GM04504 (cell line): ENCODE results near the gene INPP4B.
"Not testable (repeated sequence)": the region's sequence is repeated elsewhere in the genome, so short reads cannot be mapped to it uniquely, and the experiment has no call there.

Source experiments
- DNase-seq: peaks from one replicate; pipeline ENCODE4 v3.0.0-alpha.2; 2012; ENCODE audit warnings: low read depth

Gene INPP4B

DNA sequence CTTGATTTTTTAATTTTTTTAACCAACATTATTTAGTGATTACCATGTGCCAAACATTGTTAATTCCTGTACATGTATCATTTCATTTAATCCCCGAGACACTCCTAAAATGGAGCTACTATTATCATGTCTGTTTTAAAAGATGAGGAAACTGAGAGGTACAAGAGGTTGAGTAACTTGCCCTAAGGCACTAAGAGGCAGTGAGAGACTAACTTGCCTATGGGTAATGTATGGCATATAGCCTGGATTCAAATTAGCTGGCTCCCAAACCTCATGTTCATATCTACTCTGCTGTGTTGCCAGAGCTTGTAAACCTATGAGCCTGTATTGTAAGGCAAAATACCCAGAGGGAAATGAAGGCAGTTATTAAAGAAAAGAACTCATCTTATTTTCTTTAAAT lies 766.1 kb downstream of the INPP4B start:
- no peak for DNase-seq

DNA sequence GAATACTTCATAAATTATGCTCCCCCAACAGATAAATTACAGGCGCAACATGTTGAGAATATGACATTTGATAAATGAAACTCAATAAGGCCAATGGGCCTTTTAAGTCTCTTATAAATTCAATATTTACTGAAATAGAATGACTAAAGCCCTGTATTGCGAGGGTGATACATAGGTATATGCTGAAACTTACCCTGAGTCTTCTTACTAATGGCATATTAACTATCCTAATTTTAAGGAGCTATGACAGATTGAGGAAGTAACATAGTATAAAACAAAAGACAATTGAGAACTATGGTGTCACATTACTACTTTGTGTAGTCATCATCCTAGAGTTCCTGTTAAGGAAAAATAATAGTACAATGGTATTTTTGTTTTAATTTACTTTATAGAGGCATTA lies 769.1 kb downstream of the INPP4B start:
- DNase-seq, result no peak

DNA sequence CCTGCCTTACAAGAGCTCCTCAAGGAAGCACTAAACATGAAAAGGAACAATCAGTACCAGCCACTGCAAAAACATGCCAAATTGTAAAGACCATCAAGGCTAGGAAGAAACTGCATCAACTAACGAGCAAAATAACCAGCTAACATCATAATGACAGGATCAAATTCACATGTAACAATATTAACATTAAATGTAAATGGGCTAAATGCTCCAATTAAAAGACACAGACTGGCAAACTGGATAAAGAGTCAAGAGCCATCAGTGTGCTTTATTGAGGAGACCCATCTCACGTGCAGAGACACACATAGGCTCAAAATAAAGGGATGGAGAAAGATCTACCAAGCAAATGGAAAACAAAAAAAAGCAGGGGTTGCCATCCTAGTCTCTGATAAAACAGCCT lies 777.8 kb downstream of the INPP4B start:
- DNase-seq, result not testable (repeated sequence)

DNA sequence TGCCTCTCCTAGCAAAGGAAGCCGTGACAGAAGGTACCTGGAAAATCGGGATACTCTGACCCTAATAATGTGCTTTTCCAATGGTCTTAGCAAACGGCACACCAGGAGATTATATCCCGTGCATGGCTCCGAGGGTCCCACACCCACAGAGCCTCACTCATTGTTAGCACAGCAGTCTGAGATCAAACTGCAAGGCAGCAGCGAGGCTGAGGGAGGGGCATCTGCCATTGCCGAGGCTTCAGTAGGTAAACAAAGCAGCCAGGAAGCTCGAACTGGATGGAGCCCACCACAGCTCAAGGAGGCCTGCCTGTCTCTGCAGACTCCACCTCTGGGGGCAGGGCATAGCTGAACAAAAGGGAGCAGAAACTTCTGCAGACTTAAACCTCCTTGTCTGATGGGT lies 779.5 kb downstream of the INPP4B start:
- not testable (repeated sequence) for DNase-seq

DNA sequence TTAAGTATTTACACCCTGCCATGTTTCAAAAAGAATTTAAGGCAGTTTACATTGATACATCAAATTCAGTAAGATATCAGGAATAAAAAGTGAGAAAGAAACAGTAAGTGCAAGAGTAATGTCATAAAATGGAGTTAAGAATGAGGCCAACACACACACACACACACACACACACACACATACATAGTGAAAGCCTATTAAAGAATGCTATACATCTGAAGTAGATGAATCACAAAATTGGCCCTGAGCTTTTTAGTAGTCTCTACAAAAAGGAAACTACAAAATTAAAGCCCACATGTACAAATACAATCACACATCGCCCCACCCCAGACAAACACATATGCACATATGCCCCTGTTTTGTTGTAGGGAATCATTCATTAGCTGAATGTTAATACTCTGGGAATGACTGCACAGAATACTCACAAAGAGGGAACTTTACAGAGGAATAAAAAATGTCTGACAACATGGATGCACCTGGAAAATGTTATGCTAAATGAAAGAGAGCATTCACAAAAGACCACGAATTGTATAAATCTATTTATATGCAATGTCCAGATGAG lies 780.9 kb downstream of the INPP4B start:
- DNase-seq, result no peak

DNA sequence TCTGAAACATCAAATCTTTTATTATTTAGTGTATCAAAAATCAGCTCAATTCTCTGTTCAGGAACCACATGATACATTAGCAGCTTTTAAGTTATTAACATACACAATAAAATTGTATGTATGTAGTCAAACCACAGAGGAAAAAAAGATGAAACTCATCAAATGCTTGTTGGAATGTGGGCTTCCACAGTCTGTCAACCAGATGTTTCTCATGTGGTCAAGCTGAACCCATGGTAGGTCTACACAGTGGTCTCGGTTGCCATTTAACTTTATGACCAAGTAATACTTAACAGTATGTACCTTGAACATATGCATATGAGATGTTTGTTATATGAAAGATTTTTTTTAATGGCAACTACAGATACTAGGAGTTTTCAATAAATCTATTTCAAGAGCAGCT lies 781.9 kb downstream of the INPP4B start:
- no peak for DNase-seq

DNA sequence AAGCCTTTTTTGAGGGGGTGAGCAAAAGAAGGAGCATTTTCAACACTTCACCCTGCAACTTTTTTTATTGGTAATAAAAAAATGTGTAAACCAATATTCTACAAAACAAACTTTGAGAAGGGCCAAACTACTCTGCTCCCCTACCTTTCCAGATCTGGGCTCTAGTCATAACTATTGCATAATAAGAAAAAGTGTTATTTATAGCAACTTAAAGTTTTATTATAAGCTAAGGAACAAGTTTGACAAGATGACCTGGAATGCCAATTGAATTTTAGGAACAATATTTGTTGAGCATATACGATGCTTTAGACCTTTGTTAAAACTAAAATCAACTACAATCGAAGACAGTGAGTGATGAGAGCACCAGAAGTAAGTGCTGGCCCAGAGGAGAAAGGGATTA lies 800.1 kb downstream of the INPP4B start:
- no peak for DNase-seq

DNA sequence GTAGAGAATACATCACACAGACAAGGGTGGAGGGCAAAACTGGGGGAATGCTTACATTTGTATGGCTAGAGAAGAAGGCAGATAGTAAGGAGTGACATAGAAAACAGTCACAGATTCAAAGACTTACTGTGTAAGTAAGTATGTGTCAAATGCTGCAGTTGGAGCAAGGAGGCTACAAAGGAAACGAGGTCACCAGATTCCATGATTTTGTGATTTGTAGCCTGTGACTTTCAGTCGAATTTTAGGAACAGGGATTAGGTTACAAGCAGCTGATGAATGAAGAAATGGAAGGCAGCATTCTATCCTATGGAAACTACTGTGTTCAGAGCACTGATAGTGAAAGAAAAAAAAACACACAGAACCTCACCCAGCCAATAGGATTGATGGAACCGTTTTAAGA lies 801.8 kb downstream of the INPP4B start:
- no peak for DNase-seq

DNA sequence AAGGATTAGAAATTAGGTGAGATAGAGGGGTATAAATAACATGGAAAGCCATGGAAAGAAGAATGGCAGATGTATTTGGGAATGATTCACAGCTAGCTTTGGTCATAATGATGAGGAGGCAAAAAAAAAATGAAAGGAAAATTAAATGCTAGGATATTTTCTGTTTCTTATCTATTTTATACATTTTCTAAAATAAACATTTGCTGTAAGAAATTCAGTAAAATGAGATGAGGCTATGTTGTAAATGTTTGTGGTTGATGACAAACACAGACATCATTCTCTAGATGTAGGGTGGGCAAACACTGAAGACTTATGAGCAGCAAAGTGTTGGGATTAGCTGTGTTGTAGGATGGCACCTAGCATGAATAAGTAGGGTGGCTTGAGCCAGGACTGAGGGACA lies 802.6 kb downstream of the INPP4B start:
- no peak for DNase-seq

- no peak for DNase-seq
Observed at GRCh38 chr4:142041788-142042187, 804.3 kb downstream of the INPP4B start.

- DNase-seq, result no peak
Observed at GRCh38 chr4:142040043-142040442, 806.1 kb downstream of the INPP4B start.

DNA sequence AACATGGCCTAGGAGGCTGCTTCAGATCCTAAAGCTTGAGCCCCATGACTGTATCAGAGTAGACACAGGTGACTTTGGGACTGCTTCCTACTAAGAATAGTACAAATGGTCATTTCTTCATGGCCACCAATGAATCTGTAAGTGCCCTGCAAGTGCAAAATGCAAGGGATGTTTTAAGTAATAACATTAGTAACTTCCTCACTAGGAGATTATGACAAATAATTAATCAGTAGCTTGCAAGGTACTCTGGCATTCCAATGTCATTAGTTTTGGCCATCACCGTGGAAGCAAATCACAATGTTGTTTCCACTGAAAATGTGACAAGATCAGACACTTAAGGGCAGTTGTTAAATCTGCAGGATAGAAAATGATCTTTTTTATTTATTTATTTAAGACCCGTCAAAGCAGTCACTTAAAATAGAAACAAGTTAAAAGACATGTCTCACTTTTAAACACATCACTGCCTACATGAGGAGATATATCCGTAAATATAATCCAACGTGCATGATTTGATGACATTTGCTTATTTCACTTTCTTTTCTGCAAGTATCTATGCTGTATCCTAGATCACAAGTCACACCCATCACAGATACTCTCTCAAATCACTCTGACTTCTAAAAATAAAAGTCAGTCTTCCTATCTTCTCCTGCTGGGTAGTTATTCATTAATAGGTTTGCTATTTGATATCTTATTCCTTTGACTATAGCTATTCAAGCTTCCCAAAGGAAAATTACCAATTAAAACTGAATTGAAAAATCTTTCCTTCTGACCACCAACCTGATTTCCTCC lies 809.1 kb downstream of the INPP4B start:
- DNase-seq, result no peak

GRCh38 chr4:142035566-142035965 lies 810.5 kb downstream of the INPP4B start:
- DNase-seq, result no peak

GRCh38 chr4:142034101-142034500 lies 812.0 kb downstream of the INPP4B start:
- DNase-seq, result no peak

- DNase-seq, result no peak
Observed at GRCh38 chr4:142030010-142030409, 816.1 kb downstream of the INPP4B start.

DNA sequence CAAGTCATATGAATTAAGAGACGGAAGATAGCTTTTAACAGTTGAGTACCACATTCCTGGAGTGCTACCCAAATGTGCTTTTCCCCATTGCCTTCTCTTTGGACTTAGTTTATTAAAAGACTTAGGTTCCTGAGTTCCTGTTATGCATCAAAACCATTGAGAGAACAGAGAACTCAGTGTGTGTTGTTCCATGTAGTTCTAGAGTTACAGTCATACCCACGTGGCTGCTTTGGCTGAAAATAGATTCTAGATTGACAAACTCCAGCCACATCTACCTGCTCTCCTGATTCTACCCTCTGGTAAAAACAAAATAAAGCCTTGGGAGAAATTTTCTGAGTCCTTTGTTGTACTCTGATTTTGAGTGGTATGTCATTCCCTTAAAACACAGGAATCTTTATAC lies 824.3 kb downstream of the INPP4B start:
- DNase-seq, result no peak

GRCh38 chr4:142021181-142021580 lies 824.9 kb downstream of the INPP4B start:
- DNase-seq, result no peak

- no peak for DNase-seq
Observed at GRCh38 chr4:142016031-142016430, 830.1 kb downstream of the INPP4B start.

- no peak for DNase-seq
Observed at GRCh38 chr4:142009751-142010150, 836.4 kb downstream of the INPP4B start.

DNA sequence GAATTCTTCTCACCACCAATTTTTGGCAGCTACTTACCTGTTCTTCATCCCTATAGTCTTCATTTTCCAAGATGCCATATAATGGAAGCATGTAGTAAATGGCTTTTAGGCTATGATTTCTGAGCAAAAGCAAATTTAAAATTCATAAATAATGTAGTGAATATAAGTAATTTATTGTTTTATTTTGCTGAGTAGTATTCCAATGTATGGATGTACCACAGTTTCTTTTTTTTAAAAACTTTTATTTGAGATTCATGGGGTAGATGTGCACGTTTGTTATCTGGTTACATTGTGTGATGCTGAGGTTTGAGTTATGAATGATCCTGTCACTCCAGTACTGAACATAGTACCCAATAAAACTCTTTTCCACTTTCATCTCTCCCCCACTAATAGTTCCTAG lies 840.6 kb downstream of the INPP4B start:
- no peak for DNase-seq

DNA sequence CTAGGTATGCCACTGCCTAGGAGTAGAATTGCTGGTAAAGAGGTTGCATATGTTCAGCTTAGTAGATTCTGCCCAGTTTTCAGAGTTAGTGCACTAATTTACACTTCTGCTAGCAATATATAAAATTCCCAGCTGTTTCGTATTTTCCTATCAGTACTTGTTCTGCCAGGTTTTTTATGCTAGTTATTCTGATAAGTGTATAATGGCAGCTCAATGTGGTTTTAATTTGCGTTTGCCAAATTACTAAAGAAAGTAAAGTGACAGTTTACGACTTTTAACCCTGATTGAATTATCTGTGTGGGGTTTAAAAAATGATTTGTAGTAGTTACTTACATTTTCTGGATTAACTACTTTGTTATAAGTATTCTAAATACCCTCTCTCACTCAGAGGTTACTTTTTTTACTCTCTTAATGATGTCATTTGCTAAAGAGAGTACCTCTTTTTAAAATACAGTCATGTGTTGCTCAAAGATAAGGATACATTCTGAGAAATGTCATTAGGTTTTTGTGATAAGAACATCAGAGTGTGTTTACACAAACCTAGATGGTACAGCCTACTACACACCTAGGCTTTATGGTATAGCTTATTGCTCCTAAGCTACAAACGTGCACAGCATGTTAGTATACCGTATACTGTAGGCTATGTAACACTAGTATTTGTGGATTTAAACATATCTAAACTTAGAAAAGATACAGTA lies 846.5 kb downstream of the INPP4B start:
- DNase-seq, result no peak

DNA sequence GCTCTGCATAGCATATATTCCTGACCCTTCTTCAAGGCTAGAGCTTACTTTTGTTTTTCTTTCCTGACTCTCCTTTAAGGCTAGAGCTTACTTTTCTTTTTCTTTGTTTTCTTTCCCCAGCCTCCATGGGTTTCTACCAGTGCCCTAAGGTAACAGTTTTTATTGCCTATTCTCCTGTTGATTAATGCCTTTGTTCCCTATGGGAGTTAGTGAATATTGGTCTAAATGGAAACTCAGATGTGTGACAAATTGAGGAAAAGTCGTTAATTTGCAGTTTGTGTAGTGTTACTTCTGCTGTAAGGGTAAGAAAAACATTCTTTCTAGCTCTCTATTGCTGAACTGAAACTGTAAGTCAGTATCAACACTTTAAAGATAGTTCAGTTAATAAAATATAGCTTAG lies 851.0 kb downstream of the INPP4B start:
- DNase-seq, result no peak

- no peak for DNase-seq
Observed at GRCh38 chr4:141977433-141977832, 868.7 kb downstream of the INPP4B start.
